Type B pancreatic cell (in vitro differentiated cells): ENCODE data around the gene DCTN3. TPM values are rescaled to one million over a fixed set of nuclear protein-coding genes. Genes with fewer than 3 reads are reported as not detected.

Experiments used
- DNase-seq: peaks from one replicate; pipeline ENCODE4 v3.0.0; 2021; ENCODE audit warnings: mixed read lengths; ENCODE audit not compliant: unreplicated experiment; ENCODE audit errors: extremely low spot score
- H3K27ac Mint-ChIP-seq: 2 replicates; pipeline ENCODE4 v1.8.0; 2021; ENCODE audit warnings: mild to moderate bottlenecking, mixed read lengths
- H3K27me3 Mint-ChIP-seq: 2 replicates; pipeline ENCODE4 v1.8.0; 2021; ENCODE audit warnings: mixed read lengths
- H3K36me3 Mint-ChIP-seq: 2 replicates; pipeline ENCODE4 v1.8.0; 2021; ENCODE audit warnings: mixed read lengths
- H3K4me1 Mint-ChIP-seq: one replicate; pipeline ENCODE4 v1.8.0; 2021; ENCODE audit warnings: mixed read lengths; ENCODE audit not compliant: unreplicated experiment
- H3K4me3 Mint-ChIP-seq: 2 replicates; pipeline ENCODE4 v1.8.0; 2021; ENCODE audit warnings: mild to moderate bottlenecking, mixed read lengths
- H3K9me3 Mint-ChIP-seq: 2 replicates; pipeline ENCODE4 v1.8.0; 2021; ENCODE audit warnings: mixed read lengths
- total RNA-seq: library from RNA; stranded (reverse); gene quantifications from 2 replicates; pipeline ENCODE4 v1.2.1, GENCODE V29; 2021; ENCODE audit warnings: low replicate concordance
- TF ChIP-seq, protein P1 (sequence below): fragments of 200-600 bp; sonication (generic); conservative IDR thresholded peaks from 2 replicates; pipeline ENCODE4 v1.5.0; 2021; ENCODE audit warnings: antibody characterized with exemption, mild to moderate bottlenecking

DCTN3 gene
- total RNA-seq, 1 donor from 2014 or later, result 93.4 TPM

DNA sequence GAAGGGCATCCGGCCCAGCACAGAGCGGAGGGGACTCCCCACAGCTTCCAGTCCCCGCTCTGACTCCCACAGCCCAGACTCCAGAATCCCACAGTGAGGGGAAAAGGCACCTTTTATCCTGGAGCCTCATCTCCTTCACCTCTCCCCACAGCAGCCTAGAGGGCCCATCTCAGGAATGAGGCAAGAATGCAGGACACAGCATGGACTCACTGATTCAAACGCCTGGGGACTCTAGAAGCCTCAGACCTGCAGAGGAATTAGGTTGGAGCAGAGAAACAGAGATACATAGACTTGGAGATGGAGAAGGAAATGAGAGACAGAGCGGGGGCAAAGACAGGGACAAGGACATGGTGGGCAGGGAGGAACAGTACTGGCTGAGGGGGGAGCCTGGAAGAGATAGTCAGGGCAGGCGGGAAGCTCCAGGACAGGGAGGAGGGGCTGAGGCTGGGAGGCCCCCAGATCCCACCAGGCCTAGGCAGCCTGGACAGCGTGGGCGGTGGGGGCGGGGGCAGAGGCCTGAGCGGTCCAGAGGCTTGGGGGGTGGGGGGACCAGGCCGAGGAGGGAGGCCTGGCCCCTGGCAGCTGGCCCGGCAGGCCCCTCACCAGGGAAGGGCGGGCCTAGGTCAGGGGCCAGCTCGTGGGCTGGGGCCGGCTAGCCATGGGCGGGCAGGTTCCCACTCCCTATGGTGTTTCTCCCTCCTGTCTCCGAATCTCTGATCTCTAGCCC, 46.5 kb downstream of the DCTN3 start:
- no peaks in the 10 kb centered on the region for H3K9me3 Mint-ChIP-seq
- peaks cover 42% of the 10 kb centered on the region for H3K27me3 Mint-ChIP-seq
- TF ChIP-seq, protein P1, sequence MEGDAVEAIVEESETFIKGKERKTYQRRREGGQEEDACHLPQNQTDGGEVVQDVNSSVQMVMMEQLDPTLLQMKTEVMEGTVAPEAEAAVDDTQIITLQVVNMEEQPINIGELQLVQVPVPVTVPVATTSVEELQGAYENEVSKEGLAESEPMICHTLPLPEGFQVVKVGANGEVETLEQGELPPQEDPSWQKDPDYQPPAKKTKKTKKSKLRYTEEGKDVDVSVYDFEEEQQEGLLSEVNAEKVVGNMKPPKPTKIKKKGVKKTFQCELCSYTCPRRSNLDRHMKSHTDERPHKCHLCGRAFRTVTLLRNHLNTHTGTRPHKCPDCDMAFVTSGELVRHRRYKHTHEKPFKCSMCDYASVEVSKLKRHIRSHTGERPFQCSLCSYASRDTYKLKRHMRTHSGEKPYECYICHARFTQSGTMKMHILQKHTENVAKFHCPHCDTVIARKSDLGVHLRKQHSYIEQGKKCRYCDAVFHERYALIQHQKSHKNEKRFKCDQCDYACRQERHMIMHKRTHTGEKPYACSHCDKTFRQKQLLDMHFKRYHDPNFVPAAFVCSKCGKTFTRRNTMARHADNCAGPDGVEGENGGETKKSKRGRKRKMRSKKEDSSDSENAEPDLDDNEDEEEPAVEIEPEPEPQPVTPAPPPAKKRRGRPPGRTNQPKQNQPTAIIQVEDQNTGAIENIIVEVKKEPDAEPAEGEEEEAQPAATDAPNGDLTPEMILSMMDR, result no peak
- H3K4me3 Mint-ChIP-seq, result peak overlapping the region; percentile 14
- H3K4me1 Mint-ChIP-seq, result peaks cover 50% of the 10 kb centered on the region
- no peaks in the 10 kb centered on the region for H3K36me3 Mint-ChIP-seq
- no peak overlapping the region for H3K27ac Mint-ChIP-seq
- no peak for DNase-seq

DNA sequence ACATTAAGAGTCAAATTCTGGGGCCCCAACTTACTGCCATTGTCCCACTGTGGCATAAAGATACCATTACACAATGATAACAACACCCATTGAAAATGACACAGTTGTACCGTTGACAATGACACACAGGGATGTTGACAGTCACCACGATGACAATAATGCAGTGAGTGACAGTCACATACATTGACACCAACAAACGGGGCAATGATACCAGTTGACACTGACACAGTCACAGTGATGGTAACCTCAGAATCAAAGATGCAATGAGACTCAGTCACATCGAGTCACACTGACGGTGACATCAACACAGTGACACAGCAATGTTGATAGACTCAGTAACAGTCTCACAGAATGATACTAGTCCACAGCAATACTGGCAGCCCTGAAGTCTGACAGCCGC, 47.7 kb downstream of the DCTN3 start:
- DNase-seq, result no peak
- H3K36me3 Mint-ChIP-seq, result no peaks in the 10 kb centered on the region
- H3K9me3 Mint-ChIP-seq, result no peaks in the 10 kb centered on the region
- TF ChIP-seq, protein P1, result no peak
- no peak overlapping the region for H3K4me3 Mint-ChIP-seq
- H3K4me1 Mint-ChIP-seq, result peaks cover 52% of the 10 kb centered on the region
- H3K27ac Mint-ChIP-seq, result no peak overlapping the region
- peaks cover 45% of the 10 kb centered on the region for H3K27me3 Mint-ChIP-seq

DNA sequence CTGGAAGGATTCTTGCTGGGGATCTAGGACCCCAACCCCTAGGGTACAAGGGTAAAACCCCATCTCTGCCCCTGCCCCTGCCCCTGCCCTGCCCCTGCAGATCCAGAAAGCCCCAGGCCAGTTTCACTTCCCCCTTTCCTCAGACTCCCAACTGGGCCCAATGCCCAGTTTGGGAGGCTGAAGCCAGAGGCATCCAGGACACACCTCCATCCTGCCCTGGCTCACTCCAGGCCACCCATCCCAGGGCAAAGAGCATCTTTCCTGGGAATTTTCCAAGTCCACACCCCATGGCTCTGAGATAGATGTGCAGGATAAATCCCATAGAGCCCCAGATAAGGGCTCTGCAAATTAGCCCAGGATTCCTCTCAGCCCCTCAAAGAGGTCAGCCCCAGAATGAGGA, 48.2 kb downstream of the DCTN3 start:
- Mint-ChIP-seq H3K27ac (no peak overlapping the region), H3K4me3 (no peak overlapping the region), H3K27me3 (peaks cover 44% of the 10 kb centered on the region), H3K4me1 (peaks cover 47% of the 10 kb centered on the region), H3K36me3 (peaks cover 3% of the 10 kb centered on the region), H3K9me3 (no peaks in the 10 kb centered on the region)
- no peak for DNase-seq
- TF ChIP-seq, protein P1, result no peak

DNA sequence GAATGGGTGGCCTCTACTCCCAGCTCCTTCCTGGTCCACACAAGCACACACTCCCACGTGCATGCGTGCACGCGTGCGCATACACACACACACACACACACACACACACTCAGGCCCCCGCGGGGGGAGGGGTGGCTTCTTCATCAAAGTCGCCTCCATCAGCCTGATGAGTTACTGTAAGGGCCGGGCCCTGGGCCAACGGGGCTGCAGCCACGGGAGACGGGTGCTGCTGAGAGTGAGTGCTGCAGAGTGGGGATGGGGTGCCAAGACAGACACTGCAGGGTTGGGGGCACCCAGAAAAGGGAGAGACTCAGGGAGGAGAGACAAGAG, 48.8 kb downstream of the DCTN3 start:
- no peak for DNase-seq
- TF ChIP-seq, protein P1, result no peak
- no peak overlapping the region for H3K27ac Mint-ChIP-seq
- H3K36me3 Mint-ChIP-seq, result peaks cover 3% of the 10 kb centered on the region
- peaks cover 51% of the 10 kb centered on the region for H3K4me1 Mint-ChIP-seq
- H3K27me3 Mint-ChIP-seq, result peaks cover 43% of the 10 kb centered on the region
- no peaks in the 10 kb centered on the region for H3K9me3 Mint-ChIP-seq
- no peak overlapping the region for H3K4me3 Mint-ChIP-seq

DNA sequence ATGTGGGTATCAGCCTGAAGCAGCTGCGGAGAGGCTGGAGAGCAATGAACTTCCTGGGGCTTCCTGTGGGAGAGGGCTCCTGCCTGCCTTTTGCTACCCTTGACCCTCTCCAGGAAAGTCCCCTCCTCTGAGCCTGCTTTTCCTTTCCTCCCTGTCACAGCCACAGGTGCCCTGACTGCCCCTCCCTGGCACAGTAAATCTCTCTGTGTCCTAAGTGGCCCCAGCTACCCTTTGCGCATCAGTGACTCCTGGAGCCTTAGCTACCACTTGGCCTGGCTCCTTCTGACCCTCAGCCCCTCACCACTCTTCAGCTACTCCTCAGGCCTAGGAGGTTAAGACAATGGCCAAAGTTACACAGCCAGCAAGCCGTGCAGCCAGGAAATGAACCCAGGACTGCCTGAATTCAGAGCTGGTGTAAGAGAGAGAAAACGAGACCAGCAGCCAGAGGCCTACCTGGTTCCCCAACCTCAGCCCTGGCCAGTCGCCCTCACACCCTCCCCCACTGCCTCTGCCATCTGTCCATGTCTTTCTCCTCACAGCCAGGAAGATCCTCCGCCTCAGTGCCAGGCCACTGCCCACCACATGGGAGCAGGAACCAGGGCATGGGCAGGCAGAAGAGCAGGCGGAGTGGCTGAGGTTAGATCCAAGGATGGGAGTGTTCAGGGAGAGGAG, 49.4 kb downstream of the DCTN3 start:
- Mint-ChIP-seq H3K27ac (peak overlapping the region; percentile 26), H3K27me3 (peaks cover 38% of the 10 kb centered on the region), H3K4me3 (no peak overlapping the region), H3K36me3 (peaks cover 3% of the 10 kb centered on the region), H3K9me3 (no peaks in the 10 kb centered on the region), H3K4me1 (peaks cover 46% of the 10 kb centered on the region)
- no peak for DNase-seq
- TF ChIP-seq, protein P1, result no peak
